Measurements from ENCODE around the gene CELA2B.
"Not testable (repeated sequence)": the region's sequence is repeated elsewhere in the genome, so short reads cannot be mapped to it uniquely, and the experiment has no call there.

CELA2B gene

DNA sequence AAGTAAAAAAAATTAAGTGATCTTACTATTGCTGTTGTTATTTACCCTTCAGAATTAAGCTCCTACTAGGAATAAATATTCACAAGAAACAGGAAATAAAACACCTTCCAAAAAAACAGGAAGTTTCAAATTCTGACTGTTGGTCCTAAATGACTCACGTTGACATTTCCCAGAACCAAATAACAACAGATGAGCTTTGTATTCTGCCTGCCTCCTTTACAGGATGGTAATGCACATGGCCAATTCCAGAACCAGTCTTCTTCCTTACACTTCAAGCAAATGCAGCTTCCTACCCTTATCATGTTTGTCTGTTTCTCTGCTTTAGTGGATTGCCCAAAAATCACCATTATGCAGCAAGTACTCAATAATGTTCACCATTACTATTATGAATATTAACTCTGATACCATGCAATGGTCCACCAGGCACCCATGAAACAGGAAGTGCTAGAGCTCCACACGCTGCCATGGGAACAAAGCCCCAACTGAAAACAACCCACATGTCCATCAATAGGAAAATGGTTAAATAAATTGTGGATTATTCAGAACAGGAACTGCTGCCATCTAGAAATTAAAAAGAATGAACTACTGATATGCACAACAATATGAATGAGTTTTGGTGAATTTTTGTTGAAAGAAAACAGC is 39.2 kb downstream of the CELA2B start (continued):
- TF ChIP-seq, protein P1, sequence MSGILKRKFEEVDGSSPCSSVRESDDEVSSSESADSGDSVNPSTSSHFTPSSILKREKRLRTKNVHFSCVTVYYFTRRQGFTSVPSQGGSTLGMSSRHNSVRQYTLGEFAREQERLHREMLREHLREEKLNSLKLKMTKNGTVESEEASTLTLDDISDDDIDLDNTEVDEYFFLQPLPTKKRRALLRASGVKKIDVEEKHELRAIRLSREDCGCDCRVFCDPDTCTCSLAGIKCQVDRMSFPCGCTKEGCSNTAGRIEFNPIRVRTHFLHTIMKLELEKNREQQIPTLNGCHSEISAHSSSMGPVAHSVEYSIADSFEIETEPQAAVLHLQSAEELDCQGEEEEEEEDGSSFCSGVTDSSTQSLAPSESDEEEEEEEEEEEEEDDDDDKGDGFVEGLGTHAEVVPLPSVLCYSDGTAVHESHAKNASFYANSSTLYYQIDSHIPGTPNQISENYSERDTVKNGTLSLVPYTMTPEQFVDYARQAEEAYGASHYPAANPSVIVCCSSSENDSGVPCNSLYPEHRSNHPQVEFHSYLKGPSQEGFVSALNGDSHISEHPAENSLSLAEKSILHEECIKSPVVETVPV (CRISPR knock-in tag; IDR thresholded peaks at IDR 0.05) = no peak
- no peak for TF ChIP-seq CSDC2 (CRISPR knock-in tag; IDR thresholded peaks at IDR 0.05)
- no peak for TF ChIP-seq ZNF70 (CRISPR knock-in tag; IDR thresholded peaks at IDR 0.05)
- no peak for TF ChIP-seq ZNF565 (CRISPR knock-in tag; conservative IDR thresholded peaks at IDR 0.05; ENCODE audit: low read depth)
- TF ChIP-seq BACH2 (CRISPR knock-in tag; IDR thresholded peaks at IDR 0.05; ENCODE audit: borderline replicate concordance) = no peak
- TF ChIP-seq ISL1 (CRISPR knock-in tag; IDR thresholded peaks at IDR 0.05) = no peak
- TF ChIP-seq ARNTL (CRISPR knock-in tag; IDR thresholded peaks at IDR 0.05; ENCODE audit: borderline replicate concordance, low read depth) = no peak
- no peak for TF ChIP-seq ZNF8 (CRISPR knock-in tag; IDR thresholded peaks at IDR 0.05)
- TF ChIP-seq, protein P2, sequence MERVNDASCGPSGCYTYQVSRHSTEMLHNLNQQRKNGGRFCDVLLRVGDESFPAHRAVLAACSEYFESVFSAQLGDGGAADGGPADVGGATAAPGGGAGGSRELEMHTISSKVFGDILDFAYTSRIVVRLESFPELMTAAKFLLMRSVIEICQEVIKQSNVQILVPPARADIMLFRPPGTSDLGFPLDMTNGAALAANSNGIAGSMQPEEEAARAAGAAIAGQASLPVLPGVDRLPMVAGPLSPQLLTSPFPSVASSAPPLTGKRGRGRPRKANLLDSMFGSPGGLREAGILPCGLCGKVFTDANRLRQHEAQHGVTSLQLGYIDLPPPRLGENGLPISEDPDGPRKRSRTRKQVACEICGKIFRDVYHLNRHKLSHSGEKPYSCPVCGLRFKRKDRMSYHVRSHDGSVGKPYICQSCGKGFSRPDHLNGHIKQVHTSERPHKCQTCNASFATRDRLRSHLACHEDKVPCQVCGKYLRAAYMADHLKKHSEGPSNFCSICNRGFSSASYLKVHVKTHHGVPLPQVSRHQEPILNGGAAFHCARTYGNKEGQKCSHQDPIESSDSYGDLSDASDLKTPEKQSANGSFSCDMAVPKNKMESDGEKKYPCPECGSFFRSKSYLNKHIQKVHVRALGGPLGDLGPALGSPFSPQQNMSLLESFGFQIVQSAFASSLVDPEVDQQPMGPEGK (CRISPR knock-in tag; IDR thresholded peaks at IDR 0.05; ENCODE audit: borderline replicate concordance) = no peak

DNA sequence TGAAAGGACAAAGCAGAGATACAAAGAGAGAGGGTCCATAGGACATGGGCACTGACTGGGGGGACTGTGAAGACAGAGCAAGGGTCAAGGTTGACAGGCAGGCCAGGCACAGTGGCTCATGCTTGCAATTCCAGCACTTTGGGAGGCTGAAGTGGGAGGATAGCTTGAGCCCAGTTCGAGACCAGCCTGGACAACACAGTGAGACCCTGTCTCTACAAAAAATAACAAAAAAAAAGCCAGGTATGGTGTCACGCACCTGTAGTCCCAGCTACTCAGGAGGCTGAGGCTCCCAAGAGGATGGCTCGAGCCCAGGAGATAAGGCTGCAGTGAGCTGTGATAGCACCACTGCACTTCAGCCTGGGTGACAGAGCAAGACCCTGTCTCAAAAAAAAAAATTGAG is 43.7 kb downstream of the CELA2B start:
- no peak for ATAC-seq
- TF ChIP-seq PPARA (CRISPR knock-in tag; IDR thresholded peaks at IDR 0.05; ENCODE audit: borderline replicate concordance) = no peak
- TF ChIP-seq SNAI2 (CRISPR knock-in tag; IDR thresholded peaks at IDR 0.05) = no peak
- TF ChIP-seq, protein P3, sequence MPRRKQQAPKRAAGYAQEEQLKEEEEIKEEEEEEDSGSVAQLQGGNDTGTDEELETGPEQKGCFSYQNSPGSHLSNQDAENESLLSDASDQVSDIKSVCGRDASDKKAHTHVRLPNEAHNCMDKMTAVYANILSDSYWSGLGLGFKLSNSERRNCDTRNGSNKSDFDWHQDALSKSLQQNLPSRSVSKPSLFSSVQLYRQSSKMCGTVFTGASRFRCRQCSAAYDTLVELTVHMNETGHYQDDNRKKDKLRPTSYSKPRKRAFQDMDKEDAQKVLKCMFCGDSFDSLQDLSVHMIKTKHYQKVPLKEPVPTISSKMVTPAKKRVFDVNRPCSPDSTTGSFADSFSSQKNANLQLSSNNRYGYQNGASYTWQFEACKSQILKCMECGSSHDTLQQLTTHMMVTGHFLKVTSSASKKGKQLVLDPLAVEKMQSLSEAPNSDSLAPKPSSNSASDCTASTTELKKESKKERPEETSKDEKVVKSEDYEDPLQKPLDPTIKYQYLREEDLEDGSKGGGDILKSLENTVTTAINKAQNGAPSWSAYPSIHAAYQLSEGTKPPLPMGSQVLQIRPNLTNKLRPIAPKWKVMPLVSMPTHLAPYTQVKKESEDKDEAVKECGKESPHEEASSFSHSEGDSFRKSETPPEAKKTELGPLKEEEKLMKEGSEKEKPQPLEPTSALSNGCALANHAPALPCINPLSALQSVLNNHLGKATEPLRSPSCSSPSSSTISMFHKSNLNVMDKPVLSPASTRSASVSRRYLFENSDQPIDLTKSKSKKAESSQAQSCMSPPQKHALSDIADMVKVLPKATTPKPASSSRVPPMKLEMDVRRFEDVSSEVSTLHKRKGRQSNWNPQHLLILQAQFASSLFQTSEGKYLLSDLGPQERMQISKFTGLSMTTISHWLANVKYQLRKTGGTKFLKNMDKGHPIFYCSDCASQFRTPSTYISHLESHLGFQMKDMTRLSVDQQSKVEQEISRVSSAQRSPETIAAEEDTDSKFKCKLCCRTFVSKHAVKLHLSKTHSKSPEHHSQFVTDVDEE (CRISPR knock-in tag; IDR thresholded peaks at IDR 0.05) = no peak
- TF ChIP-seq ZNF565 (CRISPR knock-in tag; conservative IDR thresholded peaks at IDR 0.05; ENCODE audit: low read depth) = no peak
- no peak for TF ChIP-seq RARB (CRISPR knock-in tag; IDR thresholded peaks at IDR 0.05)
- no peak for TF ChIP-seq ARNTL (CRISPR knock-in tag; IDR thresholded peaks at IDR 0.05; ENCODE audit: borderline replicate concordance, low read depth)
- no peak for TF ChIP-seq CSDC2 (CRISPR knock-in tag; IDR thresholded peaks at IDR 0.05)
- TF ChIP-seq GLIS3 (CRISPR knock-in tag; IDR thresholded peaks at IDR 0.05) = no peak

DNA sequence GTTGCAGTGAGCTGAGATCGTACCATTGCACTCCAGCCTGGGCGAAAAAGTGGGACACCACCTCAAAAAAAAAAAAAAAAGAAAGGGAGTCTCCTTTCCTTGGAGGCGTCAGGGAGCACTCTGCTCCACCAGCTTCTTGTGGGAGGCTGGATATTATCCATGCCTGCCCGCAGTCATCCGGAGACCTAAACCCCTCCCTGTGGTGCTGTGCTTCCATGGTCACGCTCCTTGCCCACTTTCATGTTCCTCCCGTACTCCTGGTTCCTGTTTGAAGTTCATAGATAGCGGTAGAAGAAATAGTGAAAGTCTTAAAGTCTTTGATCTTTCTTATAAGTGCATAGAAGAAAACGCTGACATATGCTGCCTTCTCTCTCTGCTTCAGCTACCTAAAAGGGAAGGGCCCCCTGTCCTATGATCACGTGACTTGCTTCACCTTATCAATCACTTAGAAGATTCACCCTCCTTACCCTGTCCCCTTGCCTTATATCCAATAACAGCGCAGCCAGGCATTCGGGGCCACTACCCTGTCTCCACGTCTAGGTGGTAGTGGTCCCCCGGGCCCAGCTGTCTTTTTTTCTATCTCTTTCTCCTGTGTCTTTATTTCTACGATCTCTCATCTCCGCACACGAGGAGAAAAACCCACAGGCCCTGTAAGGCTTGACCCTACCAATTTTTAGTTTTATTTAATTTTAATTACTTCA is 45.5 kb downstream of the CELA2B start:
- not testable (repeated sequence) for ATAC-seq

DNA sequence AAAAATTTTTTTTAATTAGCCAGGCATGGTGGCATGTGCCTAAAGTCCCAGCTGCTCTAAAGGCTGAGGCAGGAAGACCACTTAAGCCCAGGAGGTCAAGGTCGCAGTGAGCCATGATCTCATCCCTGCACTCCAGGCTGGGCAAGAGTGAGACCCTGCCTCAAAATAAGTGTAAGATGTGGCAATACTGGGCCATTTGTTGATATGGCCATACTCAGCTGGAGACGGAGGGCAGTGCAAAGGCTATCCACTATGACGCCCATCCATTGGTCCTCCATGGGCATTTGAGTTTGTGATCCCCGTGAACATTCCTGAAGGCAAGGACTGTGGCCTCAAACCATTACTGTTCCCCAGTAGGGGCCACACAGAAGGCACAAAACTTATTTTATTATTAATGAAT is 46.6 kb downstream of the CELA2B start:
- ATAC-seq = no peak
- TF ChIP-seq PPARA (CRISPR knock-in tag; IDR thresholded peaks at IDR 0.05; ENCODE audit: borderline replicate concordance) = no peak

DNA sequence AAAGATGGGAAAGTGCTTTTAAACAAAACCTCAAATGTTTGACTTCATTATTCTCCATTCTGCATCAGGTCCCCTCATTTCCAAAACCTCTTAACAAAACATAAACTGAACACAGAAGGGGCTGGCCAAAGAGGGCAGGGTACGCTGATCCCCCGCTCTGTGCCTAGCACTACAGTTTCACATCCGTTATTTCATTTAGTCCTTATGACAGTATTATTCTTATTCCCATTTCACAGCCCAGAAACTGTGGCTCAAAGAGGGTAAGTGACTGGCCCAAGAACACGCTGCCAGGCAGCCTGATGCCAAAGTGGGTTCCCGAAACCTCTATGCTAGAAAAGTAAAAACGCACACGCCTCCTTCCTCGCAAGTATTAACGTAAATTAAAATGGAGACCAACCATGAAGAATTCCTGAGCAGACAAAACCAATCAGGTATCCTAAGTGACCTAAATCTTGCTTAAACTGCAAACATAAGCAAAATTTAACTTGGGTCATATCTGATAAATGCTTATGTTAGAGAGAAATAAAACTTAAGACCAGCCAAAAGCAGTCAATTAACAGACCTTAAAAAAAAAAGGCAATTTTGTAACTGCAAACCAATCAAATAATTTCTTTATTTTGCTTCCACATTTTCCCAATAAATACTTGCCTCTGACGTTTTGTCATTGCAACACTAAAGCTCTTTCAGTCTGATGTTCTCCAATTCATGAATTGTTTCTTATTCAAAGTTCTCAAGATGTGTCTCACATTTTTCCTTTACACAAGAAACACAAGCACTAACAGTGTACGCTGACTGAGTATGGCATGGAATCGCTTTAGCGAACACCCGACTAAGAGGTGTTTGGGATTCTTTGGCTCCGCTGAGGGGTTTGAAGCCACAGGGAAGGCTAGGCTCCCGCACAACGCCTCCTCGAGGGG is 47.5 kb downstream of the CELA2B start:
- ATAC-seq = peak; percentile 5
- TF ChIP-seq, protein P2 (CRISPR knock-in tag; IDR thresholded peaks at IDR 0.05; ENCODE audit: borderline replicate concordance) = no peak
- TF ChIP-seq ZFP3 (CRISPR knock-in tag; IDR thresholded peaks at IDR 0.05) = no peak
- no peak for TF ChIP-seq ESRRG (CRISPR knock-in tag; IDR thresholded peaks at IDR 0.05)
